Kidney (tissue), 14 donors: ENCODE results near the gene TNS2. TPM values are rescaled to one million over a fixed set of nuclear protein-coding genes. Genes with fewer than 3 reads are reported as not detected.
"Not testable (repeated sequence)": the region's sequence is repeated elsewhere in the genome, so short reads cannot be mapped to it uniquely, and the experiment has no call there.

Experiments used
- DNase-seq, 5 donors: peaks; one replicate each; pipeline ENCODE4 v3.0.0-alpha.2; 2013 to 2020
- FAIRE-seq: peaks from 2 replicates; lab custom pipeline; 2012; peaks lifted over from hg19 to GRCh38; lab: Jason Lieb, UNC
- H3K27ac ChIP-seq, 2 donors: one replicate each; pipeline ENCODE4 v1.7.0; 2013; ENCODE audit warnings: low read depth in 2 of 2, low read length in 2 of 2, inconsistent platforms in 1 of 2
- H3K27me3 ChIP-seq: one replicate; pipeline ENCODE4 v1.7.1; 2013; ENCODE audit warnings: low read length, inconsistent platforms; ENCODE audit not compliant: control insufficient read depth, insufficient read depth
- H3K36me3 ChIP-seq, 3 donors: one replicate each; pipeline versions ENCODE4 v1.7.0 to v1.7.1; 2013; ENCODE audit warnings: low read length in 3 of 3, control low read depth in 1 of 3, inconsistent platforms in 1 of 3; ENCODE audit not compliant: insufficient read depth in 3 of 3, control insufficient read depth in 2 of 3
- H3K4me1 ChIP-seq, 3 donors: one replicate each; pipeline versions ENCODE4 v1.7.0 to v1.7.1; 2013; ENCODE audit warnings: low read length in 3 of 3, inconsistent platforms in 1 of 3, low read depth in 1 of 3; ENCODE audit not compliant: control insufficient read depth in 2 of 3, insufficient read depth in 2 of 3
- H3K4me3 ChIP-seq, 3 donors: one replicate each; pipeline versions ENCODE4 v1.7.0 to v1.8.1; 2013; ENCODE audit warnings: low read length in 3 of 3, control low read depth in 1 of 3, inconsistent platforms in 1 of 3
- H3K9ac ChIP-seq, 3 donors: one replicate each; pipeline versions ENCODE4 v1.7.0 to v1.7.1; 2013; ENCODE audit warnings: low read length in 3 of 3, control low read depth in 1 of 3, inconsistent platforms in 1 of 3
- H3K9me3 ChIP-seq, 3 donors: one replicate each; pipeline versions ENCODE4 v1.7.0 to v1.7.1; 2013; ENCODE audit warnings: low read length in 3 of 3, control low read depth in 1 of 3, inconsistent platforms in 1 of 3; ENCODE audit not compliant: control insufficient read depth in 2 of 3, insufficient read depth in 1 of 3
- intact Hi-C: fragments of 100-400 bp; cut with DNase I; formaldehyde crosslinking; loops from one replicate; pipeline ENCODE4 v1.11.1; 2022
- polyA plus RNA-seq: library from polyadenylated mRNA; stranded (reverse); fragments of 350-450 nt; fragmentation: Illumina TruSeq; extraction: RNeasy Lipid Tissue Mini Kit (QIAGEN cat#74804); gene quantifications from one replicate; pipeline ENCODE4 v1.2.3, GENCODE V29; 2014; ENCODE audit warnings: low read depth, low replicate concordance; ENCODE audit not compliant: insufficient read depth
- total RNA-seq: library from RNA; stranded (reverse); fragmentation: NEBNext Ultra II Directional; extraction: Animal tissue kit (Norgen Biotek cat#: 25700); gene quantifications from one replicate; pipeline ENCODE4 v1.2.1, GENCODE V29; 2021
- TF ChIP-seq, protein P1 (sequence below): IDR thresholded peaks from 3 replicates; pipeline ENCODE4 v1.5.1; 2012; ENCODE audit warnings: mild to moderate bottlenecking, moderate library complexity, borderline replicate concordance; ENCODE audit not compliant: insufficient read depth; ENCODE audit errors: extremely low read depth
- donor health status: control.
- donor health status: control.
- donor health status: control.
- donor health status: control.
- donor health status: control.
- donor health status: DM: yes; HTN: yes; CAD: no.
- donor health status: Normal renal cell carcinoma (clear cell type).

Gene TNS2
- total and polyA plus RNA-seq, 2 donors from 2014 or later = 90.1 to 179 TPM

DNA sequence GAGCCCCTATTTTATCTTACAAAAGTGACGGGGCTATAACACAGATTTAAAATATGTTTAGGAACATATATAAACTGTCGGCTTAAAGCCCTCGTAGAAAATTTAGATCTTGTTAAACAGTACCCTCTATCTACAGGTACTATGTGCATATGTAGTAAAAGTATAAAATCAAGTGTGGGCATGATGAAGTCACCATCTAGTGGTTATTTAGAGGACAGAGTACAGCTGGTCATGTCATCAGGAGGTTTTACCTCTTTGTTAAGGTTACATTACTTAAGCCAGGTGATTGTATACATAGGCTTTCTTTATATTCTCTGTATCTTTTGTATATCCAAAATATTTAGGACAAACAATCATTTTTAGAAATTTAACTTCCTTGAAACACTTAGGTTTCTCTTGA lies 18.2 kb upstream of the TNS2 start:
- FAIRE-seq = no peak
- no peak overlapping the region for H3K4me3 ChIP-seq
- H3K36me3 ChIP-seq = peaks cover 14 to 53% (median 29%) of the 10 kb centered on the region in 3 donors
- DNase-seq = no peak
- H3K9ac ChIP-seq = no peak overlapping the region
- no peaks in the 10 kb centered on the region for H3K27me3 ChIP-seq
- H3K27ac ChIP-seq = no peak overlapping the region
- intact Hi-C loops = no loop called here
- no peaks in the 10 kb centered on the region for H3K9me3 ChIP-seq
- TF ChIP-seq, protein P1, sequence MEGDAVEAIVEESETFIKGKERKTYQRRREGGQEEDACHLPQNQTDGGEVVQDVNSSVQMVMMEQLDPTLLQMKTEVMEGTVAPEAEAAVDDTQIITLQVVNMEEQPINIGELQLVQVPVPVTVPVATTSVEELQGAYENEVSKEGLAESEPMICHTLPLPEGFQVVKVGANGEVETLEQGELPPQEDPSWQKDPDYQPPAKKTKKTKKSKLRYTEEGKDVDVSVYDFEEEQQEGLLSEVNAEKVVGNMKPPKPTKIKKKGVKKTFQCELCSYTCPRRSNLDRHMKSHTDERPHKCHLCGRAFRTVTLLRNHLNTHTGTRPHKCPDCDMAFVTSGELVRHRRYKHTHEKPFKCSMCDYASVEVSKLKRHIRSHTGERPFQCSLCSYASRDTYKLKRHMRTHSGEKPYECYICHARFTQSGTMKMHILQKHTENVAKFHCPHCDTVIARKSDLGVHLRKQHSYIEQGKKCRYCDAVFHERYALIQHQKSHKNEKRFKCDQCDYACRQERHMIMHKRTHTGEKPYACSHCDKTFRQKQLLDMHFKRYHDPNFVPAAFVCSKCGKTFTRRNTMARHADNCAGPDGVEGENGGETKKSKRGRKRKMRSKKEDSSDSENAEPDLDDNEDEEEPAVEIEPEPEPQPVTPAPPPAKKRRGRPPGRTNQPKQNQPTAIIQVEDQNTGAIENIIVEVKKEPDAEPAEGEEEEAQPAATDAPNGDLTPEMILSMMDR = no peak
- no peaks in the 10 kb centered on the region for H3K4me1 ChIP-seq

DNA sequence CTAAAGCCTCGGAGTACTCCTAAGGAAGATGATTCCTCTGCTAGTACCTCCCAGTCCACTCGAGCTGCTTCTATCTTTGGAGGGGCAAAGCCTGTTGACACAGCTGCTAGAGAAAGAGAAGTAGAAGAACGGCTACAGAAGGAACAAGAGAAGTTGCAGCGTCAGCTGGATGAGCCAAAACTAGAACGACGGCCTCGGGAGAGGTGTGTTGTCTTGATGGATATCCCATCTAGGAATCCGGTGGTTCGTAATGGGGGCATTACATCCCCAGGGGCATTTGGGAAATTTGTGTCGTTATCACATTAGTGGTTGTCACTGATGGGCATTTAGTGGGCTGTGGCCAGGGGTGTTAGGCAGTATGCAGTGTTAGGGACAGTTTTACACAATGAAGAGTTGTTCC lies 16.0 kb upstream of the TNS2 start:
- intact Hi-C loops, H3K9me3 ChIP-seq, H3K9ac ChIP-seq, H3K27ac ChIP-seq, H3K4me3 ChIP-seq, FAIRE-seq, H3K27me3 ChIP-seq, H3K4me1 ChIP-seq, DNase-seq: not testable (repeated sequence)
- peaks cover 12 to 56% (median 35%) of the 10 kb centered on the region in 3 donors for H3K36me3 ChIP-seq

DNA sequence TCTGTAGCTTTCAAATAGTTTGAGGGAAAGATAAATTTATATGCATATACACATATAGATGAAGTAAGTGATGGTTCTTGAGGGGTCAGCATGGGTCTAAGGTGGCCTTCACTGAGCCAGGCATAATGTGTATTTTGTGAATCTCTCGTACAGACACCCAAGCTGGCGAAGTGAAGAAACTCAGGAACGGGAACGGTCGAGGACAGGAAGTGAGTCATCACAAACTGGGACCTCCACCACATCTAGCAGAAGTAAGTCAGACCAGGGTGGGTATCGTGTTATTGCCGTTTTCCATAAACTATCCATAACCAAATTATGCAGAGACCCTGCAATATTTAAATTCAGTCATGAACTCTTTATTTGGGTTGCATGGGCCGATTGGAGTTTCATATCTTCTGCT lies 15.4 kb upstream of the TNS2 start:
- Histone ChIP-seq H3K9me3 (no peaks in the 10 kb centered on the region), H3K4me1 (peaks cover 0 to 7% (median 3%) of the 10 kb centered on the region in 3 donors), H3K9ac (no peak overlapping the region), H3K4me3 (no peak overlapping the region), H3K27ac (no peak overlapping the region), H3K27me3 (no peaks in the 10 kb centered on the region), H3K36me3 (peaks cover 14 to 60% (median 38%) of the 10 kb centered on the region in 3 donors)
- intact Hi-C loops = no loop called here
- TF ChIP-seq, protein P1 = no peak
- no peak for DNase-seq
- FAIRE-seq = no peak

DNA sequence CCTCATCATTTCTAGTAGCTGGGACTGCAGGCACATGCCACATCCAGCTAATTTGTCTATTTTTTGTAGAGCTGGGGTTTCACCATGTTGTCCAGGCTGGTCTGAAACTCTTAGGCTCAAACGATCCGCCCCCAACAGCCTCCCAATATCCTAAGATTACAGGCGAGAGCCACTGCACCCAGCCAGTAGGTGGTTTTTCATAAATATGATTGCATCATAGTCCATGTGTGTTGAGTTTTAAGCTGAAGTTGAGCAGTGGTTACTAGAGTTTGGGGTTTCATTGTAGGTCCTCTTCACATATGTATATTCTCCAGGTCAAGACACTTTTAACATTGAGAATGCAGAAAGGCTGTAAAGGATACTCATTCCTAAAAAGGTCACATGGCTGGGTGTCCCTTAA lies 13.1 kb upstream of the TNS2 start:
- Histone ChIP-seq H3K9me3 (no peaks in the 10 kb centered on the region), H3K27ac (no peak overlapping the region), H3K4me1 (peaks cover 0 to 7% (median 3%) of the 10 kb centered on the region in 3 donors), H3K36me3 (peaks cover 12 to 55% (median 37%) of the 10 kb centered on the region in 3 donors), H3K9ac (no peak overlapping the region), H3K27me3 (no peaks in the 10 kb centered on the region), H3K4me3 (no peak overlapping the region)
- no peak for FAIRE-seq
- no peak for DNase-seq
- TF ChIP-seq, protein P1 = no peak
- intact Hi-C loops = no loop called here
